Activated naive CD4-positive, alpha-beta T cell treated with anti-CD3 and anti-CD28 coated beads, Interleukin-2, amount 50 U/mL, for 24 hours (primary cell): ENCODE results near the gene SRSF11.
A peak's percentile ranks its signal among the peaks of the same experiment; 100 is the strongest.
"Not testable (repeated sequence)": the region's sequence is repeated elsewhere in the genome, so short reads cannot be mapped to it uniquely, and the experiment has no call there.

ENCODE experiments used
- H3K27ac Mint-ChIP-seq: one replicate; pipeline ENCODE4 v1.8.0; 2021; ENCODE audit warnings: mild to moderate bottlenecking, mixed read lengths
- H3K27me3 Mint-ChIP-seq: one replicate; pipeline ENCODE4 v1.8.0; 2021; ENCODE audit warnings: mixed read lengths
- H3K36me3 Mint-ChIP-seq: one replicate; pipeline ENCODE4 v1.8.0; 2021; ENCODE audit warnings: mixed read lengths
- H3K4me1 Mint-ChIP-seq: one replicate; pipeline ENCODE4 v1.8.0; 2021; ENCODE audit warnings: mixed read lengths
- H3K4me3 Mint-ChIP-seq: one replicate; pipeline ENCODE4 v1.8.0; 2021; ENCODE audit warnings: mild to moderate bottlenecking, mixed read lengths
- H3K9me3 Mint-ChIP-seq: one replicate; pipeline ENCODE4 v1.8.0; 2021; ENCODE audit warnings: mixed read lengths

The SRSF11 gene

DNA sequence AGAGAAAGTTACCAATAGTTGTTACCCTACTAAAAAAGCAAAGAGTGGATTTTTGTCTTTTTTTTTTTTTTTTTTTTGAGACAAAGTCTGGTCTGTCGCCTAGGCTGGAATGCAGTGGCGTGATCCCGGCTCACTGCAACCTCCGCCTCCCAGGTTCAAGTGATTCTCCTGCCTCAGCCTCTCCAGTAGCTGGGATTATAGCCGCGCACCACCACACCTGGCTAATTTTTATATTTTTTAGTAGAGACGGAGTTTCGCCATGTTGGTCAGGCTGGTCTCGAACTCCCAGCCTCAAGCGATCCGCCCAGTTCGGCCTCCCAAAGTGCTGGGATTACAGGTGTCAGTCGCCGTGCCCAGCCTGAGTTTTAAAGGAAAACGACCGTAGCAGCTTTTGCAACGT, 14.3 kb upstream of the SRSF11 start:
- not testable (repeated sequence) for H3K9me3 Mint-ChIP-seq, H3K27me3 Mint-ChIP-seq, H3K36me3 Mint-ChIP-seq
- Mint-ChIP-seq H3K4me3 (peak overlapping the region; percentile 99), H3K4me1 (peaks cover 70% of the 10 kb centered on the region), H3K27ac (peak overlapping the region; percentile 98)

DNA sequence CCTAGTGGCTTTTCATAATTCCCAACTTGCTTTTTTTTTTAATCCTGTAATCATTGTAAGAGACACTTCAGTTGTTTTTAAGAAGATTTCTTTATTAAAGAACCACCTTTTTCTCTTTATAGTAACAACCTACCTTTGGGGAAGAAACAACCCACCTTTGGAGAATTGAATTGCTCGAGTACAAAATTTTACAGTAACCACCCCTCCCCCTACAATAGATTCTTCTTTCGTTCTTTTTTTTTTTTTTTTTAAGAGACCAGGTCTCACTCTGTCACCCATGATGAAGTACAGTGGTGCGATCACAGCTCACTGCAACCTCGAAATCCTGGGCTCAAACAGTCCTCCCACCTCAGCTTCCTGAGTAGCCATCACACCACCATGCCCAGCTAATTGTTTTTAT, 13.7 kb upstream of the SRSF11 start:
- Mint-ChIP-seq H3K27ac (peak overlapping the region; percentile 80), H3K36me3 (peaks cover 8% of the 10 kb centered on the region), H3K27me3 (no peaks in the 10 kb centered on the region), H3K4me3 (peak overlapping the region; percentile 99), H3K4me1 (peaks cover 67% of the 10 kb centered on the region), H3K9me3 (no peaks in the 10 kb centered on the region)

DNA sequence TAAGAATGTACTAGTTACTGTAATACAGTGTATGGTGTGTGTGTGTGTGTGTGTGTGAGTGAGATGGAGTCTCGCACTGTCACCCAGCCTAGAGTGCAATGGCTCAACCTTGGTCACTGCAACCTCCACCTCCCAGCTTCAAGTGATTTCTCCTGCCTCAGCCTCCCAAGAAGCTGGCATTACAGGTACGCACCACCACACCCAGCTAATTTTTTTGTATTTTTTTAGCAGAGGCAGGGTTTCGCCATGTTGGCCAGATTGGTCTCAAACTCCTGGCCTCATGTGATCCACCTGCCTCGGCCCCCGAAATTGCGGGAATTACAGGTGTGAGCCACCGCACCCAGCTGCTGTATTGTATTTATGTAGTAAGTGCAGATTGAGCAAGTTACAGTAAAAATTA, 12.9 kb upstream of the SRSF11 start:
- peaks cover 8% of the 10 kb centered on the region for H3K36me3 Mint-ChIP-seq
- H3K4me3 Mint-ChIP-seq: peak overlapping the region; percentile 39
- no peak overlapping the region for H3K27ac Mint-ChIP-seq
- no peaks in the 10 kb centered on the region for H3K27me3 Mint-ChIP-seq
- no peaks in the 10 kb centered on the region for H3K9me3 Mint-ChIP-seq
- H3K4me1 Mint-ChIP-seq: peaks cover 64% of the 10 kb centered on the region

DNA sequence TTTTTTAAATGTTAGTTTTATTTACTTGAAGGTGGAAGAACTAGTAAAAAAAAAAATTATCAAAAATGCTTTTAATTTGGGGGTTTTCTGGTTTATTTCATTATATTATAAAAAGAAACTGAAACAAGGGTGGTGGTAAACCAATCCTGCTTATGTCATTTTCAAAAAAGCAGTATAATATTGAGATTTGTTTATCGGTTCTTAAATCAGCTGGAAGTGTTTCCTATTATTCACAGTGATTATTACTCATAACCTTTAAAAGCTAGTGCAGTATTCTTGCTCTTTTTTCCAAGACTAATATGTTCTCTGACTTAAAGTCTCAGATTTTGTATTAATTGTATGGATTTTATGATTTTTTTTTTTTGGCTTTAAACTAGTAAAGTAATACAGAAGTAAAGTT, 10.4 kb upstream of the SRSF11 start:
- no peaks in the 10 kb centered on the region for H3K9me3 Mint-ChIP-seq
- H3K4me1 Mint-ChIP-seq: peaks cover 52% of the 10 kb centered on the region
- no peak overlapping the region for H3K4me3 Mint-ChIP-seq
- H3K27me3 Mint-ChIP-seq: no peaks in the 10 kb centered on the region
- H3K27ac Mint-ChIP-seq: no peak overlapping the region
- peaks cover 7% of the 10 kb centered on the region for H3K36me3 Mint-ChIP-seq

DNA sequence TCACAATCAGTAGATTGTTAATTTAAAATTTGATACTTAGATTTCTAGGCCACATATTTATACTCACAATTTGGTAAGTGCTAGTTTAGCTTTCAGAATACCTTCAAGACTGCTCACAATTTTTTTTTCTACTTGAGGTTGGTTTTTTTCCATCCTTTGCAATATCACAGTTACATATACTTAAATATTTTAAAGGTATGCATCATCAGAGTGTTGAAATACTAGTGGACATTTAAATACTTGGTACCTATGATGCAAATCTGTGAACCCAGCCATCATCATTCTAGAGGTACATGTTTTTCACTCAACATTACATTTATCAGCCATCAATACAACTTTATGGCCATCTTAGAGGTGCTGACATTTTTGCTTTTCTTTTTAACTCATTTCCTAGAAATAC, 9.6 kb upstream of the SRSF11 start:
- H3K27ac Mint-ChIP-seq: no peak overlapping the region
- H3K4me1 Mint-ChIP-seq: peaks cover 50% of the 10 kb centered on the region
- H3K4me3 Mint-ChIP-seq: no peak overlapping the region
- H3K9me3 Mint-ChIP-seq: no peaks in the 10 kb centered on the region
- H3K27me3 Mint-ChIP-seq: no peaks in the 10 kb centered on the region
- peaks cover 6% of the 10 kb centered on the region for H3K36me3 Mint-ChIP-seq

DNA sequence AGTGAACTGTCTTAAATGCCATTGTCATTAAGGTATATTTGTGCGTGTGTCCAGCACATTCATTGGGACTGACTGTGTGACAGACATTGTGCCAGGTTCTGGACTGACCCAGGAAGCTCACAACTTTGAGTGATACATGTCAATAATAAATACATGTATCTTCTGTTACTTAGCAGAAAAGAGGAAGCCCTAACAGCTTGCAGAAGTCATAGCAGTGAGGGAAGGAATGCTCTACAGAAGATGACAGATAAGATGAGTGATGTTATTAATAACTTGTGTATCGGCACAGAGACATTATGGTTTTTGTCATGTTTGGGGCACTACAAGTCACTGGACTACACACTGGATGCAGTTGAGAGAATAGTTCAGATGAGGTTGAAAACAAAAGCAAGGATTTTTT, 1.2 kb upstream of the SRSF11 start:
- Mint-ChIP-seq H3K4me3 (peak overlapping the region; percentile 62), H3K27me3 (no peaks in the 10 kb centered on the region), H3K27ac (peak overlapping the region; percentile 59), H3K36me3 (peaks cover 26% of the 10 kb centered on the region), H3K9me3 (no peaks in the 10 kb centered on the region), H3K4me1 (peaks cover 50% of the 10 kb centered on the region)

DNA sequence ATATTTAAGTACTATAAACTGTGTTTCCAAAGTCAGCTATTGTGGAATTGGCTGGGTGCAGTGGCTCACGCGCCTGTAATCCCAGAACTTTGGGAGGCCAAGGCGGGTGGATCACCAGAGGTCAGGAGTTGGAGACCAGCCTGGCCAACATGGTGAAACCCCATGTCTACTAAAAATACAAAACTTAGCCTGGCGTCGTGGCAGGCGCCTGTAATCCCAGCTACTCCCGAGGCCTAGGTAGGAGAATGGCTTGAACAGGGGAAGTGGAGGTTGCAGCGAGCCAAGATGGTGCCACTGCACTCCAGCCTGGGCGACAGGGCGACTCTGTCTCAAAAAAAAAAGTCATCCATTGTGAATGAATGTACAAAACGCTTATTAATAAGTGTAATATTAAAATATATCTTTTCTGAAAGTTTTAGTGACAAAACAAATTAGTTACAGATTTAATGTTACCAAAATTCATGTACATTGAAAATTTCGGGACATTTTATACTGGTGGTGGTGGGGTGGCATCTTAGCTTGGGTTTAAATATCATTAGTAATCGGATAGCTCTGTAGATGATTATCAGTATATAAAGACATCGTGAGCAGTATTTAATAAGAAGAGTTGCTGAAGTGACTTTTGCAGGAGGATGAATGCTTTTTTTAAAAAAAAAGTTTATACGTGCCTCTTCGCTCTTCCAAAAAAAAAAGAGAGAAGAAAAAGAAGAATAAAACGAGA, 503 bp upstream of the SRSF11 start:
- no peaks in the 10 kb centered on the region for H3K9me3 Mint-ChIP-seq

DNA sequence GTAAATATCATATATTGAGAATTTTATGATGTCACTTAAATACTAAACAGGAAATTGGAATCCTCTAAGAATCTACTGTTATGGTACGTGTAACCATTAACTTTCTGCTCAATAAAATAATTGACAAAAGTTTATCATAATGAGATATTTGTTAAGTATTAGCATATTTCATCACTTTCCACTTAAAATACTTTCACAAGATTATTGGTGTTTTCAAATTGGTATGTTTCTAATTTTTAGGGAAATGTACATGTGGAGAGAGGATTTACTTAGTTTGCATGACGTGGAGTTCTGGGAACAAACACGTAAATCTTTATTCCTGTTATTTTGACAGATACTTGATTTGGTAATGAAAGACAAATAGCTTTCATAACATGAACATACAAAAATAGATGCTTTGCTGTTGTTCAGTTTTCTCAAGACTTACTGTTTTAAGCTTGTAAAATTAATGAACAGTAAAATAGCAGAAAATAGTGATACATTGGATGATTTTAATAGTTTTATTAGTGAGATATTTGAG, 1.6 kb downstream of the SRSF11 start:
- Mint-ChIP-seq H3K4me1 (peaks cover 61% of the 10 kb centered on the region), H3K9me3 (no peaks in the 10 kb centered on the region), H3K36me3 (peaks cover 22% of the 10 kb centered on the region), H3K27me3 (no peaks in the 10 kb centered on the region), H3K27ac (peak overlapping the region; percentile 51), H3K4me3 (peak overlapping the region; percentile 95)

More for the DNA sequence above, 503 bp upstream of the SRSF11 start:
- Mint-ChIP-seq H3K4me3 (peak overlapping the region; percentile 95), H3K27ac (peak overlapping the region; percentile 99), H3K36me3 (peaks cover 26% of the 10 kb centered on the region), H3K27me3 (no peaks in the 10 kb centered on the region), H3K4me1 (peaks cover 50% of the 10 kb centered on the region)

DNA sequence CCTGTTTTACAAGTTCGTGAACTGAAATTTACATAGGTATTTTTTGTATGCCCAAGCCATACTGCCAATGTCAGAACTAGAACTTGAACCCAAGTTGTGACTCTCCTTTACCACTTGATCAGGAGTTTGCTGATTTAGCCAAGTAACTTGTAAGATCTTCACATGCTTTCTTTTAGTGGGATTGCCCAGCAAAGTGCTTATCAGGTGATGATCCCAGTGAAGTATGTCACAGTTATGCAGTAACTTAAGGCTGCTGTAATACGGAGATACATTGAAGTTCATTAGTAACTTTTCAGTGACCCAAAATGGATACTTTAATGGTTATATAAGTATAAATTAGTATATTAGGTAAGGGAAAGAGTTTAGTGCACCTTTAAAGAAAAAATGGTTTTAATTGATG, 3.8 kb downstream of the SRSF11 start:
- Mint-ChIP-seq H3K9me3 (no peaks in the 10 kb centered on the region), H3K36me3 (peaks cover 22% of the 10 kb centered on the region), H3K27ac (no peak overlapping the region), H3K4me3 (peak overlapping the region; percentile 95), H3K4me1 (peaks cover 69% of the 10 kb centered on the region), H3K27me3 (no peaks in the 10 kb centered on the region)

DNA sequence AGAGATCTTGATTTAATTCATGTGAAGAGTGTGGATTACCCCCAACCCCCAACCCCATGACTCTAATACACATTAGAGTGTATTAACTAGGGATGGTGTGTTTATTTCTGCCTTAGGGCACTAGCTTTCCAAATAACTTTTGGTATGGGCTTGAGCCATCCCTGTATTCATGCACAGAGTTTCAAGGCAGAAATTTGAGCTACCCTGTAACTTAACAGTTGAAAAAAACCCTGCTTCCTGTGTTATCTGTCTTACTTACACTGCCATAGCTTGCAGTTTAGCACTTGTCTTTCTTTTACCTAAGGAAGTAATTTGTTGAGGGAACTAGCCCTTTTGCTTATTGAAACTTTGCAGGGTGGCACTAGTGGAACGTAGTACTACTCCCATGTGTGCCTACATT, 6.3 kb downstream of the SRSF11 start:
- Mint-ChIP-seq H3K27me3 (no peaks in the 10 kb centered on the region), H3K27ac (peak overlapping the region; percentile 59), H3K36me3 (peaks cover 26% of the 10 kb centered on the region), H3K4me3 (peak overlapping the region; percentile 8), H3K4me1 (peaks cover 65% of the 10 kb centered on the region), H3K9me3 (no peaks in the 10 kb centered on the region)

DNA sequence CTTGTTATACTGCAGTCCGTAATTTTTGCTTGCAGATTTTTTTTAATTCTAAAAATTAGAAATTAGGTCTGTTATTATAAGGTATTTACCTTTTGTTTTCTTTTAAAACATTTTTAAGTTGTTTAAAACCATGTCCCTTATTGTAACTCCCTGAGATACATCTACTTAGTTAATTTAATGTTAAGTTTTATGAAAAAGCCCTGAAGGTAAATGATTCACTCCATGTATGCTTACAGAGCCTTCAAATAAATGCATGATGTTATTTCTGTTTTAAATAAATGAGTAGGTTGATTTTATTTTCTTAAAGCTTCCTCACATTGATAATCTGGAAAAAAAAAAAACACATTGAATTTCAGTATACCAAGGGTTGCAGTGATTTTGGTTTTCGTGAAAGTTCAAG, 7.5 kb downstream of the SRSF11 start:
- Mint-ChIP-seq H3K4me1 (peaks cover 57% of the 10 kb centered on the region), H3K27me3 (no peaks in the 10 kb centered on the region), H3K36me3 (peaks cover 19% of the 10 kb centered on the region), H3K4me3 (no peak overlapping the region), H3K9me3 (no peaks in the 10 kb centered on the region), H3K27ac (no peak overlapping the region)

DNA sequence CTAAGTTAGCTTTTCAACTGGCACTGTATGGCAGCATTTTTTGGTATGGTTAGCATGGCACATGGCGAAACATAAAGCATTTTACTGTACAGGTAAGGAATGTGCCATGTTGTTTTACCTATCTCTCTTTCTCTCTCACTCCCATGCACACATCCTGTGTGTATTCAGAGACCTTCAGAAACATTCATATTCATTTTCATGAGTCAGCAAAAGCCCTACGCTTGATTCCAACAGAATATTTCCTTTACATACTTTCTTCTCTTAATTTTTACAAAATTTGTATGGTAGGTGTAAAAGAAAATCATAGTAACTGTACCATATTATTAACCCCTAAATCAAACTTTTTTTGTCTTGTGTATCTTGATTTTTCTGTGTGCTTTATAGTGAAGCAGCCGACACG, 10.3 kb downstream of the SRSF11 start:
- H3K27ac Mint-ChIP-seq: peak overlapping the region; percentile 65
- no peaks in the 10 kb centered on the region for H3K27me3 Mint-ChIP-seq
- peaks cover 42% of the 10 kb centered on the region for H3K4me1 Mint-ChIP-seq
- H3K4me3 Mint-ChIP-seq: no peak overlapping the region
- peaks cover 13% of the 10 kb centered on the region for H3K36me3 Mint-ChIP-seq
- H3K9me3 Mint-ChIP-seq: no peaks in the 10 kb centered on the region

DNA sequence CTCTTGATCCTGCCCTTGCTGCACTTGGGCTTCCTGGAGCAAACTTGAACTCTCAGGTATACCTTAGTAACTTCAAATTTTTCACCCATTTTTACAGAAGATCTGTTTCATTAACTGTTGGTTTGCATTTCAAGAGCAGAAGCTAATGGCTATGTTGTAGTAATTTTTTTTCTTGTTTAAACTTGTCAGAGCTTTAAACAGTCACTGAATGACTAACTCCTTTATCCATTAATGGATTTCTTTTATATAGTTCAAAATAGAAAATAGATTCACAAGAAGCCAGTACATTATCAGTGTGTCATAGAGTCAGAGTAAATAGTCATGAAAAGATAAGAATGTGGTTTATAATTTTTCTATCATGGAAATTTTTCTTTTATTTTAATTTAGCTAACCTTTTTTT, 13.6 kb downstream of the SRSF11 start:
- Mint-ChIP-seq H3K9me3 (no peaks in the 10 kb centered on the region), H3K4me3 (no peak overlapping the region), H3K27me3 (no peaks in the 10 kb centered on the region), H3K36me3 (peaks cover 15% of the 10 kb centered on the region), H3K4me1 (peaks cover 27% of the 10 kb centered on the region), H3K27ac (peak overlapping the region; percentile 46)

DNA sequence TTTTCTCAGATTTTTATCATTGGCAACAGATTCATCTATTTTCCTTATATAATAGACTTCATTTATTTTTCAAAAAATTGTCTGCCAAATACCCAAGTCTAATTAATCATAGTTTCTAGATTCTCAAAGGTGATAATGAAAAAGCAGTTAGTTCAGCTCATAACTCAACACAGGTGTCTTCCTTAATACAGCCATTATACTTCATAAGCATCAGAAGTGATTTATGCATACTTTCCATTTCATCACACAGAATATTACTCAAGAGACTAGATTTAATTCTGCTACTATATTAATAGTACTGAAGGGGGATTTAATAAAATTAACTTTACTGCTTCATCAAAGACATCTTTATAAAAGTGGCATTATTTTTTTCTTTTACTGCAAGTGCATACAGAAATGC, 18.8 kb downstream of the SRSF11 start:
- peaks cover 18% of the 10 kb centered on the region for H3K36me3 Mint-ChIP-seq

DNA sequence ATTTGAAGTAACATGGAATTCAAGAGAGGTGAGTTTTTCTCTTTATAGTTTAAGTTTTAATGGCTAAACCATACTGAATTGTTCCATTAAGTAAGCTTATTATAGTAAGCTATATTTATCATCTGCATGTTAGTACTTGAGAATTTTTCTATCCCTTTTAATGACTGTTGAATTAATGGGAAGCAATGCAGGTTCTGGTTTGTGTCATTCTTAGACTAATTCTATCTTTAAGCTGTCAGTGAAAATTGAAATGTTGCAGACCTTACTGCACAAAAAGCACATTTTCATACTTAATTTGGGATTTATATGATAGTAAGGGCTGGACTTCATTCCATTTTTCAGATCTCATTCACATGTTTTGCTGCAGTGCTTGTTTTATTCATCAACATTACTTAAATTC, 25.9 kb downstream of the SRSF11 start:
- H3K9me3 Mint-ChIP-seq: no peaks in the 10 kb centered on the region
- no peak overlapping the region for H3K4me3 Mint-ChIP-seq
- no peak overlapping the region for H3K27ac Mint-ChIP-seq
- peaks cover 27% of the 10 kb centered on the region for H3K4me1 Mint-ChIP-seq
- H3K27me3 Mint-ChIP-seq: no peaks in the 10 kb centered on the region
- peaks cover 50% of the 10 kb centered on the region for H3K36me3 Mint-ChIP-seq

More for the DNA sequence above, 18.8 kb downstream of the SRSF11 start:
- Mint-ChIP-seq H3K27me3 (no peaks in the 10 kb centered on the region), H3K4me1 (peaks cover 11% of the 10 kb centered on the region), H3K4me3 (no peak overlapping the region), H3K27ac (peak overlapping the region; percentile 8), H3K9me3 (no peaks in the 10 kb centered on the region)

DNA sequence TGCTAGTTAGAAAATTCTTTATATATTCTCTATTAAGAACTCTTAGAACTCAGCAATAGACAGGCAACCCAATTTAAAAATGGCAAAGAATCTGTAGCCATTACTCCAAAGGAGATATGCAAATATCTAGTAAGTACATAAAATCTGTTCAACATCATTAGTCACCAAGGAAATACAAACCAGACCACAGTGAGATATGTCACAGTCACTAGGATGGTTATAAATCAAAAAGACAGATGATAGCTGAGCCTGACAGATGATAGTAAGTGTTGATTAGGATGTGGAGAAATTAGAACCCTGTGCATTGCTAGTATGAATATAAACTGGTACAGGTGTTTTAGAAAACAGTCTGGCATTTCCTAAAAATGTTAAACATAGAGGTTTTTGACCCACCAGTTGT, 26.6 kb downstream of the SRSF11 start:
- Mint-ChIP-seq H3K36me3 (peaks cover 49% of the 10 kb centered on the region), H3K9me3 (no peaks in the 10 kb centered on the region), H3K27ac (no peak overlapping the region), H3K4me1 (peaks cover 27% of the 10 kb centered on the region), H3K27me3 (no peaks in the 10 kb centered on the region), H3K4me3 (no peak overlapping the region)

DNA sequence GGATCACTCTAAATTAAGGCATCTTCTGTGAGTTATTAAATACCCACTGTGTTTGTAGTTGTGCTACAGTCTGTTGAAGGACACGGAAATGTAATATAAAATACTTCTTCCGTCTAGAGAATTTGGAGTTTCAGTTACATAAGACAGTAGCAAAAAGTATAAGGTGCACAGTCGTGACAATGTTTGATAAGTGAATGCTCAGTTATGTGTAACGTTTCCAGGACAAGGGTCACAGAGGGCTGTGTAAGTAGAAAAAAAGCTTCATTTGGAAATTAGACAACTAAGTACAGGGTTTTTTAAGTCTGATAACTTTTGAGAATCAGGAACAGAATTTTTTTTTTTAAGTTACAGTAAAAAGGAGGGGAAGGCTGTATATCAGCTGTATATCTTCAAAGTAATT, 27.5 kb downstream of the SRSF11 start:
- Mint-ChIP-seq H3K36me3 (peaks cover 46% of the 10 kb centered on the region), H3K4me3 (no peak overlapping the region), H3K27me3 (no peaks in the 10 kb centered on the region), H3K4me1 (peaks cover 27% of the 10 kb centered on the region), H3K27ac (peak overlapping the region; percentile 30), H3K9me3 (no peaks in the 10 kb centered on the region)
